CD4-positive, alpha-beta T cell treated with Interleukin-12 subunit alpha and Interleukin-12 subunit beta, for 1 hour (primary cell): Measurements from ENCODE around the gene MAP2K2.
A peak's percentile ranks its signal among the peaks of the same experiment; 100 is the strongest.

ENCODE experiments used
- DNase-seq: peaks from one replicate; pipeline ENCODE4 v3.0.0-alpha.2; 2020

MAP2K2 gene

DNA sequence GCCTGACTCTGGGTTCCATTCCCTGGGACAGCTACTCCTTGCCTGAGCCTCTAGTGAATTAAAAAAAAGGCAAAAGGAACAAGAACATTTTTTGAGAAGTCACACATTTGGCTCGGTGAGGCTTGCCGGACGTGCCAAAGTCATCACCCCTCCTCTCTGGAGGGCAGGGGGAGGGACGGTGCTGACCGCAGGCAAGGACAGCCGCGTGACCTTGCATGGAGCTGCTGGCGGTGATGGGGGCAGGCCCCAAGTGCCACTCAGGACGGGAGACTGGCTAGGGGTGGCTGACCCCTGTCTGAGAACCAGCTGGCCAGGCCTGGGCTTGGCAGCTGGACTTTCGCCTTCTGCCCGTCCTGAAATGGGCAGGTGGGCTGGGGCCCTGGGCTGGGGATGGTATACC is 26.4 kb downstream of the MAP2K2 start:
- DNase-seq: no peak

DNA sequence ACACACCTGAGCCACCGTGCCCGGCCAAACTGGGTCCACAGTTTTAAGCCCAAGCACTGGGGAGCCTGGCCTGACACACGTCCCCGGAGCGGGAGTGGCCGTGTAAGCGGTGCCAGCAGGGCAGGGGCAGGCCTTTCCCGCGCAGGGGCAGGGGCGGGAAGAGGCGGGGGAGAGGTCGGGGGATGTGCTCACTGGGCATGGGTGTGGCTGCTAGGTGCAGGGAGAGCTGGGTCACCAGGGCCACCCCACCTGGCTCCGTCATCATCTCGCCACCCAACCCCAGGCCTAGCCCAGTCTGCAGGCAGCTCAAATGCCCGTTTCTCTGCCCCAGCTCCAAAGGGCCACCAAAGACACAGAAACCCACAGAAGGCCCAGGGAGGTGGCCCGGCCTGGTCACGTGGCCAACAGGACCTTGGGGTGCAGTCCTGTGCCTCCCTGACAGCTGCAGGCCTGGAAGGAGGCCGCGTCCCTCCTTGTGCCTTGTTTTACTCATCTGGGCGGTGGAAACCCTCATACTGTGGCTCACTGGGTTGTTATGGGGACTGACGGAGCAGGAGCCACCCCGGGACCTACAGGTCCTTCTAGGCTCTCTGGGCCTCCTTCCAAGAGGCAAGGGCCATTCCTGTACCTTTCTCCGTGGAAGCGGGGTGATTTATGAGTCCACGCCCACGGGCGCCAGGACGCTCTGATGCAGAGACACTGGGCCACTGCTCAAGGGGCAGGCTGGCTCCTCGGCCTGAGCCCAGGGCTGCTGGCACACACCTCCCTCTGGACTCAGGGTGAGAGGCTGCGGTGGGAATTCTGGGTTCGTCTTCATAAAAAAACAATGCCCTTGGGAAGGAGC is 27.7 kb downstream of the MAP2K2 start:
- no peak for DNase-seq

DNA sequence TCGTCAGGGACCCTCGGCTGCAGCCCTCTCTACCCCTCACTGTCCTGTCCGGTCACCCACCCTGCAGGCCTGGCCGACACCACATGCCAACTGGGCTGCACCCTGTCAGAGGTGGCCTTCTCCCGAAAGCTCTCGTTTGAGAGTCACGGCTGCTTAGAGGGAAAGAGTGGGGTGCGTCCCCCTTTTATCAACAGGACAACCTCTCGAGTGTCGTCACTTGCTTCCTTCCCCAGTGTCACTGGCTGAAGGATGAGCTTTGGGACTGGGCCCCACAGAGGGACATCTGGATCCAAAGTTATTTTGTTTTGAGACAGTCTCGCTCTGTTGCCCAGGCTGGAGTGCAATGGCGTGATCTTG is 28.5 kb downstream of the MAP2K2 start:
- no peak for DNase-seq

DNA sequence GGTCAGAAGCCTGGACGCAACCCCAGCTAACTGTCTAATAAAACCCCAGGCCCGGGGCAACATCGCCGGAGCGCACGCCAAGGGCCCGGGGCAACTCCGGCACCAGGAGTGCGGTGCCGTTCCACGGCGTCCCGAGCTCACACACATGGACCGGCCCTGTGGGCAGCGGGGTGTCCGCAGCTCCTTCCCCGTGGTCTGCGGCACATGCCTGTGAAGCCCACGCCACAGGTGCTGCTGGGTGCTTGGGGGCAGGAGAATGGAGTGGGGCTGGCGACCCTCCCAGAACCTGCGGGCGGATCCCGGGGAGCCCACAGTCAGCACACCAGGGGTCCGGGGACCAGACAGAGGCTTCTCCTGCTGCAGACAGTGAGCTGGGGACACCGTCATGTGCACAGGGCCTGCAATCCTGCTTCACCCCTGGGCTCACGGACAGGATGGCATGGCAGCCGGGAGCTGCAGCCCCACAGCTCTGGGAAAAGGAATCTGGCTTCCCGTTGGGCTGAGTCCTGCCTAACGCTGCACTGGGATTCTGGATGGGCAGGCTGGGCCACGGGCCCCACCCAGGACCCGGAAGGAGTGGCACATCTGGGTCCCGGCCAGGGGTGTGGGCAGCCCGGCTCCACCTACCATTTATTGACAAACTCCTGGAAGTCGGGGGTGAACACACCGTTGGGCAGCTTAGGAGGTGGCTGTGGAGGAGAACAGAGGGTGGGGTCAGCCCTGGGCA is 29.0 kb downstream of the MAP2K2 start:
- DNase-seq: no peak

DNA sequence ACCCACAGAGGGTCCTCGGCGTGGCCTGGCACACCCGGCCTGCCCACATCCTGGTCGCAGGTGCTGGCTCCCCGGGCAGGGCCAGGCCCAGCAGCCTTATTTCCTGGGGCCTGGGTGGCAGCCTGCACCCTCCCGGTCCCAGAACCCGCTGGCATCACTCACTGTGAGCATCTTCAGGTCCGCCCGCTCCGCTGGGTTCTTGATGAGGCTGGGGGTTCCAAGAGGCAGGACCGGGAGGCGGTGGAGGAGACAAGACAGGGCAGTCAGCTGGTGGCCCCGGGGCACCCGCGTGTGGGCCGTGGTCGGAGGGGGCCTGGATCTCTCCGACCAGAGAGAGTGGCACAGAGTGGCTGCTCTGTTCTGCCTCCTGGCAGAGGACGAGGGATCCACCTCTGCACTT is 29.6 kb downstream of the MAP2K2 start:
- no peak for DNase-seq

DNA sequence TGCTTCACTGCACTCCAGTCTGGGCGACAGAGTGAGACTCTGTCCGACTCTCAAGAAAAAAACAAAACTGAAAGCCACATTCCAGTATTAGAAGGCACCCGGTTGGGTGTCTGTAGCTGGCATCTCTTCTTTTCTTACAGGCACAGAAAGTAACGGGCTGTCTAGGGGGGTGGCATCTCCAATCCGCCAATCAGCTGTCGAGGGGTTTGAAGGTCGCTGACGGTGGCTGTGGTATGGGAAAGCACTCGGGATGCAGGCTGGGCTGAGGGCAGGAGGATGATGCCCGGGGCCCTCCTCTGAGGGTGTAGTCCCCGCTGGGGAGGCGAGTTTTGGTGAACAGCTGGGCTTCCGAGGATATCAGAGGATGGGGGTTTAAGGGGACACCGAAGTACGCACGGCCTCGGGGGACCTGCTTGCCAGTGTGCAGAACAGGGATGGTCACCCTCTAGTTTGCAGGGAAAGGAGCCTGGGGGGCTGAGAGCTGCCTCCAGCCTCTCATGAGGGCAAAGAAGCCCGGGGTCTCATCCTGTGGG is 30.2 kb downstream of the MAP2K2 start:
- no peak for DNase-seq

DNA sequence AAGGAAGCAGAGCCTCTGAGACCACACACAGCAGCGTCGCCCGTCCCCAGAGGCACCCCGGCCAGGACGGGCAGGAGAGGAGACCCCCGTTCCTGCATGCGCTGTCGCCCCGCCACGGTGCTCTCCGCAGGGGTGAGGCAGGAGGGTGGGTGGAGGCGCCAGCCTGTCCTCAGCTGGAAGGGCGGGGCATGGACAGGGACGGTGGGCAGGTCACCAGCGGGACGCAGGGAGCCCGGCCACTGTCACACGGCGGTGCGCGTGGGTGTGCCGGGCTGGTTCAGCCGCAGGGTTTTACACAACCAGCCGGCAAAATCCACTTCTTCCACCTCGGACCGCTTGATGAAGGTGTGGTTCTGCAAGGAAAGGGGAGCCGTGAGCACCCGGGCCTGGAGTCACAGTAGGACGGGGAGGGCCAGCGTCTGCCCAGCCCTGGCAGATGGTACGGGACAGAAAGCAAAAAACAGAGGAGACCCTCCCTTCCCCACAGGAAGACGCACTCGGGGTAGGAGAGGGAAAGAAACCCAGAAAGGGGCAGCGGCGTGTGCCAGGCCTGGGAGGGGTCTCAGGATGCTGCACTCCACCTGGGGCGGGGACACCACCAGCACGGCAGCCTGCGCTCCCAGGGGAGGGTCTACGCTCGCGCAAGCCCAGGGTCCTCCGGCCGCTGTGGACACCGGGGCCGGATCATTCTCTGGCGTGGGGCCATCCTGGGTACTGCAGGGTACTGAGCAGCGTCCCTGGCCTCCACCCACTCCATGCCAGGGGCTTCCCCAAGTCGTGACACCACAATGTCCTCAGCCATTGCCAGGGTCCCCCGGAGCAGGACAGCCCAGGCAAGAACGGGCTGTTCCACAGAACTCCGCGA is 33.3 kb downstream of the MAP2K2 start:
- DNase-seq: no peak

DNA sequence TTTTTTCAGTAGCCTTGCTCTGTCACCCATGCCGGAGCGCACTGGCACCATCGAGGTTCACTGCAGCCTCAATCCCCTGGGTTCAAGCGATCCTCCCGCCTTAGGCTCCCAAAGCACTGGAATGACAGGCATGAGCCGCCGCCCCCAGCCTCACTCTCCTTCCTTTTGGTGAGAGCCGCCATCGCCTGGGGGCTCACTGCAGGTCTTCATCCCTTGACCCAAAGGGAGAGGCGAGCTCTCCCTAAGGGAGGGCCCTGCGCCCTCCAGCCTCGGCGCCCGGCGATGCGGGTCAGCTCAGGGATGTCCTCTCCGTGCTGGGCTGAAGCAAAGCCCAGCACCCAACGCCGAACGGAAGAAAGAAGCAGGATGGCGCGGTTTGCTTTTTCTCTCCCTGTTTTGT is 34.0 kb downstream of the MAP2K2 start:
- DNase-seq: no peak

DNA sequence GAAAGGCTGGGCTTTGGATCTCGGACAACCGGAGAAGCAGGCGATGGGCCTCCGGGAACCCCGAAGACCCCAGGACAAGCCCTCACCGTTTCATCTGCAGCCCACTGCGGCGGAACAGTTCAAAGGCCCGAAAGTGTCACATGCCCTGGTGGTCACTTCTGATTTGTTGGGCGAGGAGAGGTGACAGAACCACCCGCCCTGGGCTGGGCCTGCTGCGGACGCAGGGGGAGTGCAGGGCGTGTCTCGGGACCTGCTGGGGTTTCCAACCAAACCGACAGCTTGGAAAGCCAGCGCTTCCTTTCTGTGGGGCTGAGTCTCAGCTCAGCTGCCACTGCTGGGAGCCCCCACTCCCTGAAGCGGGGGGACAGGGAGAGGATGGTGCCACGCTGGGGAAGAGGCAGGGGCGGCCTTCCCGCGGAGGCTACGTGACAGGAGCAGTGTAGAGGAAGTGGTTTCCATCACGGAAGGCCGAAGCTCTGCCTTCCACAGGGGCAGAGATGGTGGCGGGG is 34.5 kb downstream of the MAP2K2 start:
- DNase-seq: peak; percentile 62

DNA sequence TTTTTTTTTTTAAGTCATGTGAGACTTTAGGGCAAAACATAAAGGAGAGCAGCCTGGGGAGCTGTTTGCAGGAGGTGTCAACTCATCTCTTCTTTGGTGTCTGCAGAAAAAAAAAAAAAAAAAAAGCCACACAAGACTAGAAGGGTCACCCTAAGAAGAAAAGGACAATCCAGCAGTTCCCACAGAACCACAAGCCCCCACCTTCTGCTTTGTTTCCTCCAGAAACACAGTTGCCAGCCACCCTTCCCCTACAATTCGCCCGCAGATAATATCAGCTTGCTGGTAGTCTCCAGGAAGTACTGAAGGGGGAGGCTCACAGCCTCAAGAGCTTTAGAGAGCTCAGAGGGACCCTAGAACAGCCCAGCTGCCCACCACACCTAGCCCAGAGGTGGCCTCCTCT is 34.9 kb downstream of the MAP2K2 start:
- DNase-seq: peak; percentile 76

DNA sequence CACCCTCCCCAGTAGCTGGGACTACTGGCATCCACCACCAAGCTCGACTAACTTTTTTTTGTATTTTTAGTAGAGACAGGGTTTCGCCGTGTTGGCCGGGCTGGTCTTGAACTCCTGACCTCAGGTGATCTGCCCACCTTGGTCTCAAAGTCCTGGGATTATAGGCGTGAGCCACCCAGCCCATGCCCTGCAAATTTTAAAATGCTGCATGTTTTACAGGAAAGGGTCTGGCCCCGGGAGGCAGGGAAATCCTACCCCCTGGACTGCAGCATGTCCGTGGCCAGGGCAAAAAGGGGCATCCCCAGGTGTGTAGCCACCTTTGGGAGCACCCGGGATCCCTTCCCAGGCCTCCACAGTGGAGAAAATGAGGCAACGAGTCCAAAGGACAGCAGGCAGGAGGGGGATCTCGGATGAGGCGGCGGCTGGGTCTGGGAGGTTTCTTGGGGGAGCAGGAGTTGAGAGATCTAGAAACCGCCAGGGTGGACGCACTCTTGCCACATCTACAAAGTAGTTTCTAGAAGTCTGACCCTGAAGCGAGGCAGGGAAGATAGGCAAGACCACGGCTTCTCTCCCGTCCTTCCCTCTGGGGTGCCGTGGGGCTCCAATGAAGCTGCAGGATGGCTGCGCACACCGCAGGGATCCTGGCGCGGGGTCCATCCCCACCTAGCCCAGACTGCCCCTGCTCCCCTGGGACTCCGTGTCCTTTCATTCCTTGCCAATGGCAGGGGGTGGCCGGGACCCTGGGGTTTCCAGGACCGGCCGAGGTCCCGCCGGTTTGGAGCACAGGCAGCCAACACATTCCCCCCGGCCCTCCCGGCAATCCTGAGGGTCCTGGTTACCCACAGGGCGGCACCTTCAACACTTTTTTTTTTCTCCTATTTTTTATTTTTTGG is 35.9 kb downstream of the MAP2K2 start:
- no peak for DNase-seq

DNA sequence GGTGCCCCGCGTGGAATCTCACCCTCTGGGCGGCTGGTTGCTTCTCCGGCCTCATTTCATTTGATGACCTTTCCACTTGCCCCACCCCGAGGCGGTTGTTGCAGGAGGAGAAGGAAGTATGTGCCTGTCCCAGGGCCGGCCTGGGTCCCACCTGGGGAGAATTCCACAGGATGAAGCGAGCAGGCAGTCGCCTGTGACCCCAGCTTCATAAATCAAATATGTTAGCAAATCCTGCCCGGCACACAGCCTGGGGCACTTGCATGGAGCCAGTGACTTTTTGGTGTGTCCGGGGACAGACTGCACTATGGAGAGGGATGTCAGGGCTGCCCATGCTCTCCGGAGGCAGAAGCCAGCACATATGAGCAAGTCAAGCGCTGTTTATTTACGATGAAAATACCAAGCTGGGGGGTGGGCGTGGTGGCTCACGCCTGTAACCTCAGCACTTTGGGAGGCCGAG is 37.5 kb downstream of the MAP2K2 start:
- no peak for DNase-seq

DNA sequence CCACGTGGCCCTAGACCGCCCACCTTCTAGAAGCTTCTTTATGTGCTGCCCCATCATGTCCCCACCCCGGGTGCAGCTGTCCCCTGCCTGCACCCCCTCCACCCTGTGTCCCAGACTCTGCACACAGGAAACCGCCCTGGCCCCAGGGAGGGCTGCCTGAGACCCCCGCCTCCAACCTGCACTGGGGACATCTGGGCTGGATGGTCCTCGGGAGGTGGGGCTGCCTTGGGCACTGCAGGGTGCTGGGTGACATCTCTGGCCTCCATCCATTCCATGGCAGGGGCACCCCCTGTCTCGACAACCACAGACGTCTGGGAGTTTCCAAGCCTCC is 39.4 kb downstream of the MAP2K2 start:
- no peak for DNase-seq

DNA sequence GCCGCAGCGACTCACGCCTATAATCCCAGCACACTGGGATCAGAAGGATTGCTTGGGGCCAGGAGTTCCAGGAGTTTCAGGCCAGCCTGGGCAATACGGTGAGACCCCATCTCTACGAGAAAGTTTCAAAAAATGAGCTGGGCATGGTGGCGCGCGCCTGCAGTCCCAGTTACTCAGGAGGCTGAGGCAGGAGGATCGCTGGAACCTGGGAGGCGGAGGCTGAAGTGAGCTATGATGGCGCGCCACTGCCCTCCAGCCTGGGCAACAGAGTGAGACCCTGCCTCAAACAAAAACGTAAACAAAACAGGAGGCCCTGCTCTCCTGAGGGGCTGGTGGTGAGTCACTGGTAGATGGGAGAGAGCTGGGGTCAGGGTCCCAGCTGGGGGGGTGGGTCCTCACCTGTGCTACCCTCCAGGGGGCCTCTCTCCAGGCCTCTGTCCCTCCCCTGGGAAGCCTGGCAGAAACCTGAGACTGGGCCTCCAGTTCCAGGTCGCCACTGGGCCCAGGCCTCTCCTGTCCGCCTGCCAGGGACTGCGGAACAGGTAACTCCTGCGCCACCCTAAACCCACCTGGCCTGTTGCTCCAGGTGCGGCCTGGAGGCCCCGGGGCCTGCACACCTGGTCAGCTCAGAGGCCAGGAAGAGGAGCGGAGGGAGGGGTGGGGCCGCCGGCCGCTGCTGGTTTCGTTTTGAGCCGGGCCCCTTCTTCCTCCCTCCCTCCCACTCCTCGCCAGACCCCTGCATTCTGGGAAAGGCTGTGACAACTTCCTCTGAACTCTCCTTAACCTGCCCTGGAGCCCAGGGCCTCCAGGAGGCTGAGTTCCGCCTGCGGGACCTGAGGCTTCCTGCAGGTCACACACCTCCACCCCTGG is 40.0 kb downstream of the MAP2K2 start:
- DNase-seq: peak; percentile 69

DNA sequence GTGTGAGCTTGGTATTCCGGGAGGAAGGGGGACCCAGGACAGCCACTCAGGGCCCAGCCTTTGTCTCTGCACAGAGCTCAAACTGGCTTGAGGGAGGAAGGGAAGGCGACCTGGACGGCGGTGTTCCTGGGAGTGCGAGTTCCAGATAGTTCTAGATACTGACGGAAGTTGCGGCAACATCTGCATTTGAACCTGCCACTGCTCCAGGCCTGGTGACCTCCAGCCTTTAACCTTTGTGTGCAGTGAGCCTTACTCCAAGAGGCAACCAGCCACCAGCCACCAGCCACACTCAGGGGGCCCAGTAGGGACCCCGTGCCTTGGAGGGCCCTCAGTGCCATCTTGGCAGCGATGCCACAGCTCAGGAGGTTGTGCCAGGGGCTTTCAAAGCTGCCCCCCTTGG is 41.8 kb downstream of the MAP2K2 start:
- no peak for DNase-seq

DNA sequence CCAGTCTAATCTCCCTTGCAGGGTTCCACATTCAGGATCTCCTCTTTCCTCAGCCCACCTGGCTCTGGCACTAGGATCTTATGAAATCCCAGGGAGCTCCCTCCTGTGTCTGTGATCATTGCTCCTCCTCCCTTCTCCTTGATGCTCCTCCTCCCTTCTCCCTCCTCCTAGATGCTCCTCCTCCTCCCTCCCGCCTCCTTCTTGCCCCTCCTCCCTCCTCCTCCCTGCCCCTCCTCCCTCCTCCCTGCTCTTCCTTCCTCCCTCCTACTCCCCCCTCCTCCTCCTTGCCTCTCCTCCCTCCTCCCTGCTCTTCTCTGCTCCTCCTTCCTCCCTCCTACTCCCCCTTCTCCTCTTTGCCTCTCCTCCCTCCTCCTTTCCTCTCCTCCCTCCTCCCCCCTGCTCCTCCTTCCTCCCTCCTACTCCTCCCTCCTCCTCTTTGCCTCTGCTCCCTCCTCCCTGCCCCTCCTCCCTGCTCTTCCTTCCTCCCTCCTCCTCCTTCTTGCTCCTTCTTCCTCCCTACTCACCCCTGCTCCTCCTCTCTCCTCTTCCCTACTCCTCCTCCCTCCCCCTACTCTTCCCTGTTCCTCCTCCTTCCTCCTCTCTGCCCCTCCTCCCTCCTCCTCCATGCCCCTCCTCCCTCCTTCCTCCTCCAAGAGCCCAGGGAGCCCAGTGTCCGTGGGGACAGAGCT is 42.3 kb downstream of the MAP2K2 start:
- no peak for DNase-seq

DNA sequence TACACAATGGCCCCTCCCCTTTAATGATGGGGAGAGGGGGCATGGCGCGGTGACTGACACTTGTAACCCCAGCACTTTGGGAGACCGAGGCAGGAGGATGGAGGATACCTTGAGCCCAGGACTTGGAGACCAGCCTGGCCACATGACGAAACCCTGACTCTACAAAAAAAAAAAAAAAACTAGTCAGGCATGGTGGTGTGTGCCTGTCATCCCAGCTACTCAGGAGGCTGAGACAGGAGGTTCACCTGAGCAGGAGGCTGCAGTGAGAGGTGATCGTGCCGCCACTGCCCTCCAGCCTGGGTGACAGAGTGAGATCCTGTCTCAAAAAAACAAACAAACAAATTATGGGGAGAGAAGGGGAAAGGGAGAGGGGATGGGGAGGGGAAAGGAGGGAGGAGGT is 43.4 kb downstream of the MAP2K2 start:
- DNase-seq: no peak

DNA sequence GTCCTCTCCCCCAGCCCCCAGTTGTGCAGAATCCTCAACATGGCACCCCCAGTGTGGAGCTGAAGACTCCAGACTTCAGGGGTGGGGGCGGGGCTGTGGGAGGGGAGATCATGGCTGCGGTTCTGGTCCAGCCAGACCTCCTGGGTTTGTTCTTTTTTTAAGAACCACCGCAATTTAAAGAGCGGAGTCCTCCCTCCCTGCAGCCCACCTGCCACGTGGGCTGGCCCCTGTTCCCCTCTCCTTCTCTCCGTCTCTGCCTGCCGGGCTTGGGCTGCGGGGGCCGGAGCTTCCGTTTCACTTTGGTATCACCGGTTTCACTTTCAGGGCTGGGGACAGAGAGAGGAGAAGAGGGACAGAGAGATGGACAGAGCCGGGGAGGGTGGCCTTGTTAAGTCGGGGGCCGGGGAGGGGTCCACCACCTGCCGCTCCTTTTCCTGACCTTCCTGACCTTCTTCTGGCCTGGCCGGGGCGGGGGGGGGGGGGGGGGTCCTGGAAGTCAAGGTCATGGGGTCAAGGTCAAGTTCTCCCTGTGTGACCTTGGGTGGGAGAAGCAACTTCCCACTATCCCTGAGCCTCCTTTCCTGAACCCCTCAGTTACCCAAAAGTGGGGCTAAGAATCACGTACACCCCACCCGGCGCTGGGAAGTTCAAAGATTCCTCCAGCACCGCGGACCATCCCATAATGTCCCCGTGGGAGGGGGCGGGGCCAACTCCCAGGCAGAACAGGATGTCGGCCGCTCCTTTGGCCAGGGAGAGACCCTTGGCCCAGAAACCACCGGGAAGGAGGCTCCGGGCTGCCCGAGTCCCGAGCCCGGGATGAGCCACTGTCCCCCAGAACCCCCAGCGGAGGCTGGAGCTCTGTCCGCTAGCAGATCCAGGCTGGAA is 45.9 kb downstream of the MAP2K2 start:
- DNase-seq: peak; percentile 49

DNA sequence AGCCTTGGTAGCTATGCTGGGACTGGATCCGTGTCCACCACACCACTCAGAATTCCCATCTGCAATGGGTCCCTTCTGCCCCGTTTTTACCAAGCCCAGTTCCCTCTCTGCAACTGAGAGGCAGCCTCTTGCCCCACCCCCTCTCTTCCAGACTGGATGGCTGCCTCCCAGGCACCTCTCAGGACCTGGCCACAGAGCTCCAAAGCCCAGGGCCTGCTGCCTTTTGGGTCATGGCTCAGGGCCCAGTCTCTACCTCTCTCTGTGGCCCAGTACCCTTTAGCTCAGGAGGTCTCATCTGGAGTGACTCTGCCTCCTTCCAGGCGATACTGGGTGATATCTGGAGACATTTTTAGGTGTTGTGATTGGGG is 46.9 kb downstream of the MAP2K2 start:
- DNase-seq: no peak
